ENCODE results near the gene CHRM1.

Gene CHRM1, protein sequence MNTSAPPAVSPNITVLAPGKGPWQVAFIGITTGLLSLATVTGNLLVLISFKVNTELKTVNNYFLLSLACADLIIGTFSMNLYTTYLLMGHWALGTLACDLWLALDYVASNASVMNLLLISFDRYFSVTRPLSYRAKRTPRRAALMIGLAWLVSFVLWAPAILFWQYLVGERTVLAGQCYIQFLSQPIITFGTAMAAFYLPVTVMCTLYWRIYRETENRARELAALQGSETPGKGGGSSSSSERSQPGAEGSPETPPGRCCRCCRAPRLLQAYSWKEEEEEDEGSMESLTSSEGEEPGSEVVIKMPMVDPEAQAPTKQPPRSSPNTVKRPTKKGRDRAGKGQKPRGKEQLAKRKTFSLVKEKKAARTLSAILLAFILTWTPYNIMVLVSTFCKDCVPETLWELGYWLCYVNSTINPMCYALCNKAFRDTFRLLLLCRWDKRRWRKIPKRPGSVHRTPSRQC

DNA sequence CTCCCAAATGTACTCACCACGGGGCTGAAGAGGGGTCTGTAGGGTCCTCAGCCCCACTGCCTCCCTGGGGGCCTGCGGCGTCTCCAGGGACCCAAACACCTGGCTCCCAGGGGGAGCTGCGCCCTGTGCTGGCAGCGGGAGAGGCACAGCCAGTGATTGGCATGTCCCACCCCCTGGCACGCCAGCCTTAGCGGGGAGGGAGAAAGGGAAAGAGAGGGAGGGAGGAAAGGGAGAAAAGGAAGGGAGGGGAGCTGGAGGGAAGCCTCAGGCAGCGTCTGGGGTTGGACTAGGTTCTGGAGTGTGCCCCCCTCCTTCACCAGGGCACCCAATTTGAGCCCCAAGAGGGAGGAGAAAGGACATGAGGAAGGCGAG lies at the start of gene CHRM1:
CHRM1 (minus strand) TSS at position 163 of the 372 bp plus-strand sequence. CDS start 10,263 bp downstream, outside the sequence.
- no peak within 1 kb of the TSS for H3K4me3 ChIP-seq (ENCODE audit: low read depth, low read length)
- TF ChIP-seq, protein P1, sequence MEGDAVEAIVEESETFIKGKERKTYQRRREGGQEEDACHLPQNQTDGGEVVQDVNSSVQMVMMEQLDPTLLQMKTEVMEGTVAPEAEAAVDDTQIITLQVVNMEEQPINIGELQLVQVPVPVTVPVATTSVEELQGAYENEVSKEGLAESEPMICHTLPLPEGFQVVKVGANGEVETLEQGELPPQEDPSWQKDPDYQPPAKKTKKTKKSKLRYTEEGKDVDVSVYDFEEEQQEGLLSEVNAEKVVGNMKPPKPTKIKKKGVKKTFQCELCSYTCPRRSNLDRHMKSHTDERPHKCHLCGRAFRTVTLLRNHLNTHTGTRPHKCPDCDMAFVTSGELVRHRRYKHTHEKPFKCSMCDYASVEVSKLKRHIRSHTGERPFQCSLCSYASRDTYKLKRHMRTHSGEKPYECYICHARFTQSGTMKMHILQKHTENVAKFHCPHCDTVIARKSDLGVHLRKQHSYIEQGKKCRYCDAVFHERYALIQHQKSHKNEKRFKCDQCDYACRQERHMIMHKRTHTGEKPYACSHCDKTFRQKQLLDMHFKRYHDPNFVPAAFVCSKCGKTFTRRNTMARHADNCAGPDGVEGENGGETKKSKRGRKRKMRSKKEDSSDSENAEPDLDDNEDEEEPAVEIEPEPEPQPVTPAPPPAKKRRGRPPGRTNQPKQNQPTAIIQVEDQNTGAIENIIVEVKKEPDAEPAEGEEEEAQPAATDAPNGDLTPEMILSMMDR (IDR thresholded peaks at IDR 0.05; ENCODE audit: borderline replicate concordance, insufficient read depth, low read depth, low read length), result no peak

DNA sequence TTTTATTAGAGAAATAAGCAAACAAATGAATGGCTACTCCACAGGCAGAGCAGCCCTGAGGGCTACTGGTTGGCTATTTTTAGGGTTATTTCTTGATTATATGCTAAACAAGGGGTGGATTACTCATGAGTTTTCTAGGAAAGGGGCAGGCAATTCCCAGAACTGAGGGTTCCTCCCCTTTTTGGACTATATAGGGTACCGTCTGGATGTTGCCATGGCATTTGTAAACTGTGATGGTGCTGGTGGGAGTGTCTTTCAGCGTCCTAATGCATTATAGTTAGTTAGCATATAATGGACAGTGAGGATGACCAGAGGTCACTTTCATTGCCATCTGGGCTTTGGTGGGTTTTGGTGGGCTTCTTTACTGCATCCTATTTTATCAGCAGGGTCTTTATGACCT lies 44.4 kb upstream of the CHRM1 start:
- no peak overlapping the region for H3K4me3 ChIP-seq (ENCODE audit: low read depth, low read length)
- TF ChIP-seq, protein P1 (IDR thresholded peaks at IDR 0.05; ENCODE audit: borderline replicate concordance, insufficient read depth, low read depth, low read length), result no peak

DNA sequence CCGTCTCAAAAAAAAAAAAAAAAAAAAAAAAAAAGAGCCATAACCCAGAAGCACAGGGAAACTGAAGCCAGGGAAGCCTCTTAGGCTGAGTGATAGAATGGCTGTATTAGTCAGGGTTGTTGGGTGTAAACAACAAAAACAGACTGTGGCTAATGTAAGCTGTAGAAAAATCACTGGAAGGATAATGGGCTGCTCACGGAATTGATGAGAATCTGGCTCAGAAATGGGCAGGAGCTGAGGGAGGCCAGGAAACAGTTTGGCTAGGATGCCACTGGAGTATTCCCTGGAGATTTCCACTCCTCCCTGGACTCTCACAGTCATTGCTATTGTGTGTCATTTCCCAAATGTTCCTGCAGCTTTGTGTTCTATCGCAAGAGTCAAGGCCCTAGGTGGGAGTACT lies 41.2 kb upstream of the CHRM1 start:
- H3K4me3 ChIP-seq (ENCODE audit: low read depth, low read length), result no peak overlapping the region
- TF ChIP-seq, protein P1 (IDR thresholded peaks at IDR 0.05; ENCODE audit: borderline replicate concordance, insufficient read depth, low read depth, low read length), result no peak

DNA sequence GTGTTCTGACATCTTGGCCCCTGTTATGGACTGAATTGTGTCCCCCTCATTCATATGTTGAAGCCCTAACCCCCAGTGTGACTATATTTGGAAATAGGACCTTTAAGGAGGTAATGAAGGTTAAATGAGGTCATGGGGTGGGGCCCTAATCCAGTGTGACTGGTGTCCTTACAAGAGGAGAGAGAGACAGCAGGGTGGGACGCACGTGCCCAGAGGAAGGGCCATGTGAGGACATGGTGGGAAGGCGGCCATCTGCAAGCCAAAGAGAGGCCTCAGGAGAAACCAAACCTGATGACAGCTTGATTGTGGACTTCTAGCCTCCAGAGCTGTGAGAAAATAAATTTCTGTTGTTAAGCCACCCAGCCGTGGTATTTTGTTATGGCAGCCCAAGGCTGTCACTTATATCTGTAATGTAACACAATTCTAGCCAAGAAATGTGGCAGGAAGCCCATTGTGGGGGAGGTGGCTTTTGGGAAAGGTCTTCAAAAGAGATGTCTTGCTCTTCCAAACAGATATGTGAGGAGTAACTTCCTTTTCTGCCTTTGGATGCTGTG lies 39.9 kb upstream of the CHRM1 start:
- TF ChIP-seq, protein P1 (IDR thresholded peaks at IDR 0.05; ENCODE audit: borderline replicate concordance, insufficient read depth, low read depth, low read length), result no peak
- H3K4me3 ChIP-seq (ENCODE audit: low read depth, low read length), result no peak overlapping the region

DNA sequence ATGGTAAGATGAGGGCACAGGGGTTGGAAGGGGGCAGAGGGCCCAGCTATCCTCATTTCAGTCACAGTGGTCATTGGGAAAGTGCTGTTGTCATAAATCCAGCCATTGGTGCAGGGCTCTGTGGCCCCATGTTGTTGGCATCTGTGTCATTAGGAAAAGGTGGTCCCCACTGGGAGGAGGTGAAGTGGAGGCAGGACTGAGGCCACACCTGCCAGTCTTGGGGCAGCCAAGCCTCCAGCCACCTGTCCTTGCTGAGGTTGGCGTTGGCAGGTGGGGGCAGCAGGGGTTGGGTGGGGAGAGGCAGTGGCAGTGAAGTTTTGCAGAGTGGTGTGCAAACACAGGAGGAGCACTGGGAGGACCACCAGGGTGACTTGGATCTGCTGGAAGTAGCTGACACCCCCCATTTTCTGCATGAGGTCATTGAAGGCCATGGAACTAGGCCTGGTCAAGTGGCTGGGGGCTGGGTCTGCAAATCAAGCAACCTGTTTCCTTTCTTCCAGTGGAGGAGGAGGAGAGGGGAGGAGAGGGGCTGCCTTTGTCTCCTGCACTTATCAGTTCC lies 38.3 kb upstream of the CHRM1 start:
- H3K4me3 ChIP-seq (ENCODE audit: low read depth, low read length), result no peak overlapping the region
- TF ChIP-seq, protein P1 (IDR thresholded peaks at IDR 0.05; ENCODE audit: borderline replicate concordance, insufficient read depth, low read depth, low read length), result no peak

DNA sequence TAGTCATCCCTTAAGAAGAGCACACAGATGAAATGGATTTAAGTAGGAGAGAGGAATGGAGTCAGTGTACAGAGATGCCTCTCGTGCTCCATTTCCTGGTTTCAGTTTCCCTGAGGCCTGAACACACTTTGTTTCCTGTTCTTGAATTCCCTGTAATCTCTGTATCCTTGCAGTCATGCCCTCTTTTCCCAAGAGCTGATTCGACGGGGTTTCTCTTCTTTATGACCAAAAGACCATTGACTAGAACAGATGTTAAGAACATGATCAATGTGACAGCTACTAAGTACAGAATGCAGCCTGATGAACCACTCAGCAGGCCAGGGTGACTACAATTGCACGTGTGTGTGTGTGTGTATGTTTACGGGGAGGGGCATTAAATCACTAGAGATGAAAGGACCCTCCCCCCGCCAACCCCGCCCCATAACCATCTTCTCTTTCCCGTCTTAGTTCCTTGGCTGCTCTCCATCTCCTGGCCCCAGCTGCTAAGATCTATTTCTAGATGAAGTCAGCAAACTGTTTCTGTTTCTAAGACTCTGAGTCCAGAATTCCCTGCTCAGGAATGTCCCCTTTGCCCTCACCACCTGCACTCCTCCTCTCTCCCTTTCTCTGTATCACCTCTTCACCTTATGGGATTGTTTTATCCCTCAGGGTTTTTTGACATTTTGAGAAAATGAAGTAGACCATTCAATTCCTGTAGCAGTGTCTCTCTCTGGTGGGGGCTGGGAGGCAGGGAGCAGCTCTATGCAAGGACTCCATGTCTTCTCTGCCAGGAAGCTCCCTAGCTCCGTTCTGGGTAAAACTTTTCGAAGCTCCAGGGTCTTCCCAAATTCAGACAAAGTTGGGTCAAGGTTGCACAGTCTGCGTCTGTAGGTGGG lies 37.6 kb upstream of the CHRM1 start:
- no peak overlapping the region for H3K4me3 ChIP-seq (ENCODE audit: low read depth, low read length)

More for the DNA sequence above, 37.6 kb upstream of the CHRM1 start:
- TF ChIP-seq, protein P1 (IDR thresholded peaks at IDR 0.05; ENCODE audit: borderline replicate concordance, insufficient read depth, low read depth, low read length), result no peak

Data from GM12875 (cell line).